ENCODE measurements around the gene PHETA2. TPM values are rescaled to one million over a fixed set of nuclear protein-coding genes. Genes with fewer than 3 reads are reported as not detected.
"Not testable (repeated sequence)": the region's sequence is repeated elsewhere in the genome, so short reads cannot be mapped to it uniquely, and the experiment has no call there.

Gene PHETA2
- total RNA-seq, 1 experiment from 2014 or later = 0.04 TPM

GRCh38 chr22:42101199-42101598, 27.2 kb downstream of the PHETA2 start:
- H3K4me1 ChIP-seq (ENCODE audit: insufficient read depth, low read length) = no peaks in the 10 kb centered on the region
- no peak for ATAC-seq

GRCh38 chr22:42104332-42104860, 30.3 kb downstream of the PHETA2 start:
- ATAC-seq; H3K4me1 ChIP-seq (ENCODE audit: insufficient read depth, low read length); H3K9ac ChIP-seq (ENCODE audit: low read length); H3K79me2 ChIP-seq (ENCODE audit: low read length); H3K9me2 ChIP-seq (replicated peaks; ENCODE audit: low read length); CTCF ChIA-PET; H3K27me3 ChIP-seq (ENCODE audit: low read length); H2AFZ ChIP-seq (ENCODE audit: low read length); H3K9me3 ChIP-seq (ENCODE audit: low read length); H3K4me2 ChIP-seq (ENCODE audit: low read length); H4K20me1 ChIP-seq (ENCODE audit: low read length); H3K27ac ChIP-seq (ENCODE audit: low read length); BruUV-seq (replicated peaks); H3K4me3 ChIP-seq (ENCODE audit: low read length); DNase-seq; POLR2A ChIA-PET (ENCODE audit: unreplicated experiment); H3K36me3 ChIP-seq (ENCODE audit: low read depth, low read length); H3F3A ChIP-seq (ENCODE audit: low read length, unreplicated experiment); intact Hi-C loops (cut with micrococcal nuclease): not testable (repeated sequence)

More at GRCh38 chr22:42101199-42101598, 27.2 kb downstream of the PHETA2 start:
- H3K9me3 ChIP-seq (ENCODE audit: low read length) = no peaks in the 10 kb centered on the region
- intact Hi-C loops (cut with micrococcal nuclease) = no loop called here
- H3K9me2 ChIP-seq (replicated peaks; ENCODE audit: low read length) = no peaks in the 10 kb centered on the region
- no peak overlapping the region for H3K4me3 ChIP-seq (ENCODE audit: low read length)
- no peak for DNase-seq
- H3K27me3 ChIP-seq (ENCODE audit: low read length) = no peaks in the 10 kb centered on the region
- no peaks in the 10 kb centered on the region for H3F3A ChIP-seq (ENCODE audit: low read length, unreplicated experiment)
- ChIA-PET CTCF (no interaction called here), POLR2A (ENCODE audit: unreplicated experiment) (no interaction called here)
- no peak overlapping the region for H3K4me2 ChIP-seq (ENCODE audit: low read length)
- H3K79me2 ChIP-seq (ENCODE audit: low read length) = no peaks in the 10 kb centered on the region
- no TSS peak for BruUV-seq (replicated peaks)
- TF ChIP-seq EZH2phosphoT487 (IDR thresholded peaks at IDR 0.05; ENCODE audit: borderline replicate concordance, low read length) (no peak), CTCF (conservative IDR thresholded peaks at IDR 0.05; ENCODE audit: low read depth, low read length) (no peak), EZH2 (IDR thresholded peaks at IDR 0.05; ENCODE audit: low read length, unreplicated experiment) (no peak)
- H4K20me1 ChIP-seq (ENCODE audit: low read length) = no peaks in the 10 kb centered on the region
- H3K27ac ChIP-seq (ENCODE audit: low read length) = no peak overlapping the region
- H3K36me3 ChIP-seq (ENCODE audit: low read depth, low read length) = 0 out of 2 replicates have a peak, but pooled peaks cover 4% of the 10 kb centered on the region
- H3K9ac ChIP-seq (ENCODE audit: low read length) = no peak overlapping the region
- H2AFZ ChIP-seq (ENCODE audit: low read length) = no peak overlapping the region

- no peak overlapping the region for H2AFZ ChIP-seq (ENCODE audit: low read length)
- CTCF ChIA-PET = no interaction called here
- H3K36me3 ChIP-seq (ENCODE audit: low read depth, low read length) = 0 out of 2 replicates have a peak, but pooled peaks cover 4% of the 10 kb centered on the region
- no peak for ATAC-seq
- no peaks in the 10 kb centered on the region for H3K27me3 ChIP-seq (ENCODE audit: low read length)
- no peak overlapping the region for H3K4me3 ChIP-seq (ENCODE audit: low read length)
- intact Hi-C loops (cut with micrococcal nuclease) = no loop called here
- no peaks in the 10 kb centered on the region for H3K79me2 ChIP-seq (ENCODE audit: low read length)
- H3K27ac ChIP-seq (ENCODE audit: low read length) = no peak overlapping the region
- no peak for DNase-seq
- H3K4me1 ChIP-seq (ENCODE audit: insufficient read depth, low read length) = no peaks in the 10 kb centered on the region
- no peaks in the 10 kb centered on the region for H3K9me2 ChIP-seq (replicated peaks; ENCODE audit: low read length)
- BruUV-seq (replicated peaks) = no TSS peak
- no peaks in the 10 kb centered on the region for H3K9me3 ChIP-seq (ENCODE audit: low read length)
- no peak overlapping the region for H3K9ac ChIP-seq (ENCODE audit: low read length)
- TF ChIP-seq EZH2 (IDR thresholded peaks at IDR 0.05; ENCODE audit: low read length, unreplicated experiment) (no peak), CTCF (conservative IDR thresholded peaks at IDR 0.05; ENCODE audit: low read depth, low read length) (no peak), EZH2phosphoT487 (IDR thresholded peaks at IDR 0.05; ENCODE audit: borderline replicate concordance, low read length) (no peak)
- no peaks in the 10 kb centered on the region for H4K20me1 ChIP-seq (ENCODE audit: low read length)
- H3F3A ChIP-seq (ENCODE audit: low read length, unreplicated experiment) = no peaks in the 10 kb centered on the region
- POLR2A ChIA-PET (ENCODE audit: unreplicated experiment) = no interaction called here
- H3K4me2 ChIP-seq (ENCODE audit: low read length) = no peak overlapping the region
These were observed 34.8 kb downstream of the PHETA2 start for GRCh38 chr22:42108848-42109247.

Data from PC-3 (cell line).